ENCODE data around the gene AMPD3.
A peak's percentile ranks its signal among the peaks of the same experiment; 100 is the strongest.

AMPD3 gene

GRCh38 chr11:10439351-10439750 is 15.7 kb upstream of the AMPD3 start:
- DNase-seq: no peak

GRCh38 chr11:10439924-10440323 is 15.1 kb upstream of the AMPD3 start:
- DNase-seq: no peak

GRCh38 chr11:10440401-10440800 is 14.7 kb upstream of the AMPD3 start:
- no peak for DNase-seq

GRCh38 chr11:10441091-10441490 is 14.0 kb upstream of the AMPD3 start:
- no peak for DNase-seq

DNA sequence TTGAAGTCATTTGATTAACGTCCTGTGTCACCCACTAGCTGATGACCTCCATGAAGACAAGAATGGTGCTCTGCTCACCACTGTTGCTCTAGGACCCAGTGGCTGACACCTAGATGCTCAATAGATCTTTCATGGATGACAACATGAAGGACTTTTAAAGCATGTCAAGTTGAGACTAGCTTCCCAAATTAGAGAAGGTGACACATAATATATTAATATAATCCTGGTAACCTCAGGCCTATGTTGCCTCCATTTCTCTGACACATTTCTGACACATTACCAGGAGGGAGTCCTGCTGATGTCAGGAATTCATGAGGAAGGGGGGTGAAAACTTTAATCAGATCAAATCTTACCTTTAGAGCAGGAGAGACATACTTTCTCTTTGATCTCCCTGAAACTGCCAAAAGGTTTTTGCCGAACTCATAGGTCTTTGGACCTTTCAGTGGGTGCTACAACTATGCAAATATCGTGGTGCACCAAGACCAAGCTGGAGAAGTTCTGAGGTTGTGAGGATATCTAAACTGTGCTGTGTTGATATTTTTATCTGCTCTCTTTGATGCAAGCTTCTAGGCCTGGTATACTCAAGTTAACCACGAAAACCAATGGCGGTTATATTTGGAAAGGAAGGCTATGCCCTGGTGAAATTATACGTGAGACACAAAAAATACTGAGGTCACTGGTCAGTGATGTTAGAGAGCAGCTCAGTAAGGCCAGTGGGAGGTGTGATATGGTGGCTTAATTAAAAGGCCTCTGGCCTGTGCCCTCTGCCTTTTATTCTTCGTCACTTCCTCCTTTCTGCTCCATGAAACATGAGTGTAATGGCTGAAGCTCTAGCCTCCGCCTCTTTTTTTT is 13.2 kb upstream of the AMPD3 start:
- DNase-seq: no peak

- DNase-seq: no peak
Measured at GRCh38 chr11:10443152-10443551, 11.9 kb upstream of the AMPD3 start.

- no peak for DNase-seq
Measured at GRCh38 chr11:10443721-10444235, 11.3 kb upstream of the AMPD3 start.

DNA sequence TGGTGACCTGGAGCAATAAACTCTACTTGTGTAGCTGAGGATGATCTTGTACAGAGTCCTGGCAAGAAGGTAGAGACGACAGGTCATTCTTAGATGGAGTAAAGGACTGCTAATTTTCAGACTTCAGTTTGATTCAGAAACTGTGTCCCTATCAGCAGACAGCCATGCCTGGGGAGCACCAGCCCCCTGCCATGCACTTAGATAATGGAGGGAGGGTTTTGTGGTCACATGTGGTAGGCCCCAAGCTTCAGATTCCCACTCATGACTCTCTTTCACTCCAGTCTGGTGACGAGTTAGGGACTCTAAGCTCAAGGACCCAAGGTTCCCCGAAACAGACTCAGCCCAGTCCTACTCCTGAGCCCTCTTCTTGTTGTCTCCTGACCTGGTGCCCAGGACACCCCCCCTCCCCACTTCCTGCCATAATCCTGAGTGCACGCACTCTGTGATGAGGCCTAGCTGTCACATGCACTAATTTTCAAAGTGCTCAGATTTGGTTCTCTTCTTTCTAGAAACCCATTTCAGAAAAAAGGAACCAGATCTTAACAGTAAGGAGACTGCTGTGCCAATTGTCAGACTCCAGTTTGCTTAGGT is 10.2 kb upstream of the AMPD3 start:
- DNase-seq: no peak

DNA sequence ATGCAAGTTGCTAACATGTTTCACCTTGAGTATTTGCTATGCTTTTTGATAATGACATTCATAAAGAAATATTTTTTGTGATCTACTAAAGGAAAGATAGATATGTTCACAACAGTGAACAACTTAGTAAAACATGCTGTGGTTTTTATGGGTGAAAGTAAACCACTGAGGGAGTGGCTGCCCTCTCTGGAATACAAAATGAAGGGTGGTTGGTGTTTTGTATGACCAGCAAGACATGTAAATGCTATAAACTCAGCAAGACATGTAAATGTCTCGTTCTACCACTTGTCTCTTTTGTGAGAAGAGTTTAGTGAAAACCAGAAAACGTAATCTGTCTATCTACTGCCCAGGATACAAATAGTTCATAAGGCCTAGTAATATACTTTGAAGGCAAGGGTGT is 7.6 kb upstream of the AMPD3 start:
- DNase-seq: no peak

GRCh38 chr11:10450462-10451425 is 4.3 kb upstream of the AMPD3 start:
- peak; percentile 64 for DNase-seq

DNA sequence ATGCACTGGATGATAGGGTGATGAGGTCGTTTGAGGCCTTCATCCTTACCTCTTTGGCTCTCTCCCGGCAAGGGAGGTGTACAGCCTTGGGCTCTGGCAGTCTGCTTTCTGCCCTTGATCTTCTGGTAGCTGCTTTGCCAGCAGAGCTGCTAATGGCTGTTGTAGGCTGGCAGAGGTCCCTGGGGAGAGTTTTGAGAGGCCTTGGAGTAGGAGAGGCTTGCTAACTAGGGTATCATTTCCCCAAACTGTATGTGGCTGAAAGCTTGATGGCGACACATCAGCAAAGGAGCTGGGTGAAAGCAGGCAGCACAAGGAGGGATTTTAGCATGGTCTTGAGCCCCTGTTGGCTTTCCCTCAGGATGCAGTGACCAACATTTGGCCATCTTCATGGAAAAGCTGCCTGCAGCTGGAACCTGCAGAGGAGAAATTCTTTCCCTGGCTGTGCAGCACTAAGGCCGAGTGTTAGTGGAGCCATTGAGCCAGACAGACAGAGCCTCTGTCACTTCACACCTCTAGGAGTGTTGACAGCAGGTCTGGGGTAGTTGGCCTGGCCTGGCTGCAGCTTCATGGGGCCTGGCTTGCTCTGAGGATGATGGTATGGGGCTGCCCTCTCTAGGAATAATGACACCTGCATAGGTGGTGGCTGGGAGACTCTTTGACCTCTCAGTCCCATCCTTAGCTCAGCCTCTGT is 3.5 kb upstream of the AMPD3 start:
- DNase-seq: no peak

GRCh38 chr11:10452211-10452767 is 2.8 kb upstream of the AMPD3 start:
- no peak for DNase-seq

DNA sequence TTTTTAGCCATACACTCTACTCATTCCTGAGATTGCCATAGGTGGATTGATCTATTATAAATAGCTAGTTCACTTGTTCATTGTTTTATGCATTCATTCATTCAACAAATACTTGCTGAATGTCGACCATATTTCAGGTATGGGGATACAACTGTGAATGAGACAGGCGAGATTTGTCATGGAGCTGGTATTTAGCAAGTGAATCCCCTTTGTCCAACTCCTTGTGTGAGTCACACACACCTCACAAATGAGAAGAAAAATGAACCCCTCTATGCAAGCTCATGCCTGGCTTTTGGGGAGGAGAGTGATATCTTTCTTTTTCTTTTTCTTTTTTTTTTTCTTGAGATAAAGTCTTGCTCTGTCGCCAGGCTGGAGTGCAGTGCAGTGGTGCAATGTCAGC is 1.8 kb upstream of the AMPD3 start:
- DNase-seq: no peak

DNA sequence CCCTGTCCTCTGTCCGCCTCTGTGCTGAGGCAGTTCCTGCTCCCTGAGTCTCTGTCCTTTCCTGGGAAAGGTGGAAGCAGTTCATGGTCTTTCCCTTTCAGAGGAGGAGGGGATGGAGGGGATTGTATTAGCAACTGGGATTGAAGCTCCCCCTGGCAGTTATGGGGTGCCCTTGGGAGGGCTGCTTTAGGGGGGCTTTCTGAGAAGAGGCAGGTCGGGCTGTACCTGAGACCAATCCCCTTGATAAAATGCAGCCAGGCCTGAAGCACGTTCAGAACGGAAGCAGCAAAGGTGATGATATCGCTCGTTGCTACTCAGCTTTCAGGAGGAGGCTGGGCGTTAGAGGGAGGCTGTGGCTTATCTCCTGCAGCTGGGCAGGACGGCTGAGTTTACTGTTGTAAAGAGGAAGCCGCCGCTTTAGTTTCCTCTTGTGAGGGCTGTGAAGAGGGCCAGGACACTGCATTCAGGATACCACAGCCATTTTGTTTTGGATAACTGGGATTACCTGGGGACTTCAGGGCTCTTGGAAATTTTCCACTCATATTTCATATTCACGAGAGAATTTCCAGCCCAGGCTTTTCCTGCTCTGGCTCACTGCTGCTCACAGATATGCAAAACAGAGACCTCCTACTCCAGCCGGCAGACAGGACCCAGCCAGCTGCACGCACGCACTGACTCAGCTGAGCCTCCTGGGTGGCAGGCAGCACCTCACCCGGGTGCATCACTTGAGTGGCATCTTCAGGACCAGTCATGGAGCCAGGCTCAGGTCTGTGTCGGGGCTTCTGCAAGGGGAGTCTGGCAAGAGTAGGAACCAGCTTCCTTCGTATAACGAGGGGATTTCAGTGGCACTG is 798 bp downstream of the AMPD3 start:
- DNase-seq: peak; percentile 73

- no peak for DNase-seq
Measured at GRCh38 chr11:10456519-10456918, 1.5 kb downstream of the AMPD3 start.

DNA sequence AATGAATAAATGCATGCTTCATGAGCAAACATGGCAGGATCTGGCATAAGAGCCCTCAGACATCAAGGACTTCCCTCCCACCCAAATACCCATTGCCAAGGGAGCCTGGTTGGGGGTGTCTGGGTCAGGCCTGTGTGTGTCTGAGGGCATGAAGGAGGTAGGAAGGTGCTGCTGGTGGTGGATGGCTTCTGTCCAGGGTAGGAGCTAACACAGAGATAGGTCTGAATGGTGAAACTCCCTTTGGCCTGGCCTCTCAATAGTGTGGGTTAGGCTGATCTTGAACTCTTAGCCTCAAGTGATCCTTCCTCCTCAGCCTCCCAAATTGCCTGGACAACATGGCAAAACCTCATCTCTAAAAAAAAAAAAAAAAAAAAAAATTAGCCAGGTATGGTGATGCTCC is 2.8 kb downstream of the AMPD3 start:
- DNase-seq: no peak

DNA sequence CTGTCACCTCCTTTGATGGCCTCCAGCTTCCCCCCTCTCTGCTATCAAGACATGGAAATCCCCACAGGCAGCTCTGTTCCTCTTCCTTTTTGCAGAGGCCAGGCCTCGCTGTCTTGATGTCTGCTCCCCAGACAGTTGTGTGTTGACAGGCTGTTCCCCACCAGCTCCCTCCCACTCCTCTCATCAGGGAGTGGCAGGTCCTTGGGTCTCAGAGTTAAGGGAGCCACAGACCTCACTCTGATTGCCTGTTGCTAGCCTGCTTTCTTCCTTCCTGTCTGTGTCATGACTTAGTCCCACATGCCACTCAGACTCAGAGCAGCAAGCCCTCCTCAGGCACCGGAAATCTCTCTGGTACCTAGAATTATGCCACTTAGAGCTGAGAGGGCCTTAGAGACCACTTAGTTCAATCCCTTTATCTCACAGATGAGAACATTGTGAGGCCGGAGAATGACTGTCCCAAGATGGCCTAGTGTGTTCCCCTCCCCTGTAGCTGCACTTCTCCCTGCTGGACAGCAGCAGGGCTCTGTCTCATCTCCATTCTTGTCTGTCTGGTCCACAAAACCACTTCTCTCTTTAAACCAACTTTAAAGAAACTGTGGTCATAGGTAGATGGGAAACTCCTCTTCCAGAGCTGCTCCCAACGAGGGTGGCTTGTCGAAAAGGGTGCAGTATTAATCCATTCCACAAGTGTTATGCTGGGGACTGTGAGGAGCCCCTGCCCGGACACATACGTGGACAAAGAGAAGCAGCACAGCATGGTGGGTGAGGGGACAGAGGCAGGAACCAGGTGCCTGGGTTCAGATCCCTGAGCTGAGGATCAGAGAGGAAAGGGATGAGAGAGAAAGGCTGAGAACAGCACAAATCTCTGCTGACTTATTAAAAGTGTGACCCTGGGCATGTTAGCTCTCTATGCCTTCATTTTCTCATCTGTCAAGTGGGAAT is 4.2 kb downstream of the AMPD3 start:
- peak; percentile 67 for DNase-seq

DNA sequence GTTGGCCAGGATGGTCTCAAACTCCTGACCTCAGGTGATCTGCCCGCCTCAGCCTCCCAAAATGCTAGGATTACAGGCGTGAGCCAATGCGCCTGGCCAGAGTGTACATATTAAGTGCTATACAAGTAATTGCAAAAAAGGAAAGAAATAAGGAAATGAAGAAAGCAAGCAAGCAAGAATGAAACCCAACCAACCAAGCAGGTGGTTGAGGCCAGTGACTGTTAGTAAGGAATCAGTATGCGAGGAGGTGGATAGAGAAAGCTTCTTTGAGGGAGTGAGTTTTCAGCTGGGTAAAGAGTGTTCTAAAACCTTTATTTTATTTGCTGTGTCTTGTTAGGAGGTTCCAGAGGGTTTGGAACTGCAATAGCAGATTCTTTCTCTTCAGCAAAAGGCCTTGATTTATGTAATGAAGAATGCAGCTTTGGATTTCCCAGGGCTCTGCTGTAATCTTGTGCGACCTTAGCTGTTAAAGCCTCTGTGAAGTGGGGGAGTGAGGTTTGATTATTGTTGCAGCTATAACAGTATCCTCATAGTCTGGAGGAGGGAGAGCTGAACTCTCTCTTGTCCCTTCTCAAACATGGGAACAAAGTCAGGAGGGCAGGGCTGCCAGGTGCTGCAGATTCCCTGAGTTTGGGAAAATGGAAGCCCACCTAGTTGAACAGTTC is 5.7 kb downstream of the AMPD3 start:
- DNase-seq: no peak

- DNase-seq: no peak
Measured at GRCh38 chr11:10461276-10461790, 6.3 kb downstream of the AMPD3 start.

Data from activated T-cell treated with anti-CD3 and anti-CD28 coated beads, Interleukin-2, amount 50 U/mL, for 1 hour (primary cell).